Measurements from ENCODE around the gene SV2C.
A peak's percentile ranks its signal among the peaks of the same experiment; 100 is the strongest.
"Not testable (repeated sequence)": the region's sequence is repeated elsewhere in the genome, so short reads cannot be mapped to it uniquely, and the experiment has no call there.

Gene SV2C

DNA sequence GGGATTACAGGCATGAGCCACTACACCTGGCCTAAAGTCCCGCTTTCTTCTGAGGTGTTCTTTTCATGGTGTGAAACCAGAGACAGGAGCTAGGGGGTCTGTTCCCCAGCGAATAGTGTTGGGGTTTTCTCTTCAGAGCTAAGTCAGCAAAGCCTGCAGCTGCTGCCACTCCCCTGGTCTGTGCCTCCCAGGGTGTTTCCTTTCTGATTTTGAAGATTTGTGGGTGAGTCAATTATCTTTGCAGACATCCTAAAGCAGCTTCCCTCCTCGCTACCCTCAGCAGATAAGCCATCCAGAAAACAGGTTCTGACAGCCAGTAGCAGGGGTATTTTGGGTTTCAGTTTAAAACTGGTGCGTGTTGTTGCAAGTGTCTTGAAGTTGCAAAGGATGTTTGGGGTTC is 247.9 kb downstream of the SV2C start:
- Mint-ChIP-seq H3K9me3 (no peaks in the 10 kb centered on the region), H3K27ac (no peak overlapping the region), H3K4me3 (no peak overlapping the region), H3K36me3 (no peaks in the 10 kb centered on the region), H3K4me1 (no peaks in the 10 kb centered on the region), H3K27me3 (peaks cover 21% of the 10 kb centered on the region)
- ATAC-seq: no peak

DNA sequence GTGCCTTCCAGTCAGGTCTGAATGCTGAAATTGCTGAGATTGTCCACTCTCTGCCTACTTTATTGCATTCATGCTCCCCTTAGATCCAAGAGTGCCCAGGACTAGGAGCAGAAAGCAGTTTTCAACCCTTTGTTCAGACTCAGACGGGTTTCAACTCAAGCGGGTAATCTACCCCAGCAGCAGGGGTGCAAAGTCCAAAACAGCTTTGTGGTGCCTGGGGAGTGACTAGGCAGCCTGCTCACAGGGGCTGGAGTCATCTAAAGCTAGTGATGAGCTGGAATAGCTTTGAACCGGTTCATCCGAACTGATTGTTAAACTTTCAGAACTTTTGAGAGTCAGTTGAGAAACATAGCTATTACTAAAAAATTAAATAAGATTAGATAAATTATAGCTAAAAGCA is 248.9 kb downstream of the SV2C start:
- Mint-ChIP-seq H3K4me3 (no peak overlapping the region), H3K27ac (no peak overlapping the region), H3K4me1 (no peaks in the 10 kb centered on the region), H3K9me3 (no peaks in the 10 kb centered on the region), H3K36me3 (no peaks in the 10 kb centered on the region), H3K27me3 (peaks cover 14% of the 10 kb centered on the region)
- no peak for ATAC-seq

DNA sequence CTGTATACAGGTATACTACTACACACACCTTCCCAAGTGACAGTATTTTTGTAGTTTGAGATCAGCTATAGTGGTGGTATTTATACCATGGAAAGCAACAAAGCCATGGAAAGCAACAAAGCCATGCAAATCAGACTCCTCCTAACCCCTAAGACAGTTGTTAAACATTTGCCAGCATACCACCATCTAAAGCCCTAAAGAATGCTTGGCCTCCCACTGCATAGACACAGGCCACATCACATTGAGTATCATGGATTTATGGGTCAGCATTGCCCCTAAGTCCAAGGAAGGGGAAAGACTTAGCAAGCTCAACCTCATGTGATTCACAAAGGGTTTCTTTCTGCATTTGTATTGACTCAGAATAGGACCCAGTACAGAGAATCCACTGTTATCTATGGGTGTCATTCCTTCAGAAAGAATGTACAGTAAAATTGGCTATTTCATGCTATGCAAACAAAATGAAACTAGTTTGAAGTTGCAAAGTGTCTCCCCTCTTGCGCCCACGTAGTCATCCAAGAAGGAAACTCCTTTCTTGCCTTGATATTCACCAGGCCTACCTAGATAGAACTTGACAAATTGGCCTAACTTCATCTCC is 249.5 kb downstream of the SV2C start:
- Mint-ChIP-seq H3K36me3 (no peaks in the 10 kb centered on the region), H3K4me3 (no peak overlapping the region), H3K4me1 (no peaks in the 10 kb centered on the region), H3K27me3 (peaks cover 9% of the 10 kb centered on the region), H3K9me3 (no peaks in the 10 kb centered on the region), H3K27ac (no peak overlapping the region)
- ATAC-seq: no peak

DNA sequence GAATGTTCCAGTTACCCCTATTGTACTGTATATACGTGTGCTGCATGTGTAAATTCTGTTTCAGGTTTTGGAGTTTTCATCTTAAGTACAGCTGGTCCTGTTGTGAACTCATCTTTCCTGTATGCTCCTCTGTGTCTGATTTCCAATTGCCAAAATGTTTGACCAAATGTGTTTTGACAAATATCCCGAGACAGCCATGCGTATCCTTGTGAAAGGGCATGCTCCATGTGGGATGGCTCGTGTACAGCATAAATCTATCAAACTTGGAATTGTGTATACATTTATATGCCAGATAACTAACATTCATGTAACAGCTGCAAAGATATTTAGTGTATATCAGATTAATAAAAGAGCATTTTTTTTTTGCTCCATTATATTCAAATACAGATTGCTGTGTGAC is 250.4 kb downstream of the SV2C start:
- Mint-ChIP-seq H3K36me3 (no peaks in the 10 kb centered on the region), H3K27me3 (peaks cover under 1% of the 10 kb centered on the region), H3K4me1 (no peaks in the 10 kb centered on the region), H3K9me3 (no peaks in the 10 kb centered on the region), H3K27ac (no peak overlapping the region), H3K4me3 (no peak overlapping the region)
- no peak for ATAC-seq

GRCh38 chr5:76334574-76334973 is 251.4 kb downstream of the SV2C start:
- no peaks in the 10 kb centered on the region for H3K36me3 Mint-ChIP-seq
- no peak for ATAC-seq
- no peak overlapping the region for H3K27ac Mint-ChIP-seq
- H3K4me3 Mint-ChIP-seq: no peak overlapping the region
- no peaks in the 10 kb centered on the region for H3K27me3 Mint-ChIP-seq
- no peaks in the 10 kb centered on the region for H3K4me1 Mint-ChIP-seq
- H3K9me3 Mint-ChIP-seq: no peaks in the 10 kb centered on the region

DNA sequence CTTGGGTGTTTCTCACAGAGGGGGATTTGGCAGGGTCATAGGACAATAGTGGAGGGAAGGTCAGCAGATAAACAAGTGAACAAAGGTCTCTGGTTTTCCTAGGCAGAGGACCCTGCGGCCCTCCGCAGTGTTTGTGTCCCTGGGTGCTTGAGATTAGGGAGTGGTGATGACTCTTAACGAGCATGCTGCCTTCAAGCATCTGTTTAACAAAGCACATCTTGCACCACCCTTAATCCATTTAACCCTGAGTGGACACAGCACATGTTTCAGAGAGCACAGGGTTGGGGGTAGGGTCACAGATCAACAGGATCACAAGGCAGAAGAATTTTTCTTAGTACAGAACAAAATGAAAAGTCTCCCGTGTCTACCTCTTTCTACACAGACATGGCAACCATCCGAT is 252.3 kb downstream of the SV2C start:
- not testable (repeated sequence) for H3K27ac Mint-ChIP-seq, ATAC-seq, H3K9me3 Mint-ChIP-seq, H3K4me3 Mint-ChIP-seq, H3K4me1 Mint-ChIP-seq, H3K36me3 Mint-ChIP-seq, H3K27me3 Mint-ChIP-seq

GRCh38 chr5:76336253-76336809 is 253.1 kb downstream of the SV2C start:
- not testable (repeated sequence) for H3K27me3 Mint-ChIP-seq, H3K4me3 Mint-ChIP-seq, H3K36me3 Mint-ChIP-seq, H3K9me3 Mint-ChIP-seq, ATAC-seq, H3K4me1 Mint-ChIP-seq, H3K27ac Mint-ChIP-seq

GRCh38 chr5:76337953-76338451 is 254.8 kb downstream of the SV2C start:
- Mint-ChIP-seq H3K9me3 (no peaks in the 10 kb centered on the region), H3K4me1 (peaks cover 6% of the 10 kb centered on the region), H3K27ac (no peak overlapping the region), H3K36me3 (no peaks in the 10 kb centered on the region), H3K4me3 (no peak overlapping the region), H3K27me3 (no peaks in the 10 kb centered on the region)
- ATAC-seq: no peak

GRCh38 chr5:76339919-76340318 is 256.7 kb downstream of the SV2C start:
- ATAC-seq: no peak
- Mint-ChIP-seq H3K9me3 (no peaks in the 10 kb centered on the region), H3K27ac (no peak overlapping the region), H3K4me3 (no peak overlapping the region), H3K4me1 (peaks cover 6% of the 10 kb centered on the region), H3K36me3 (no peaks in the 10 kb centered on the region), H3K27me3 (no peaks in the 10 kb centered on the region)

DNA sequence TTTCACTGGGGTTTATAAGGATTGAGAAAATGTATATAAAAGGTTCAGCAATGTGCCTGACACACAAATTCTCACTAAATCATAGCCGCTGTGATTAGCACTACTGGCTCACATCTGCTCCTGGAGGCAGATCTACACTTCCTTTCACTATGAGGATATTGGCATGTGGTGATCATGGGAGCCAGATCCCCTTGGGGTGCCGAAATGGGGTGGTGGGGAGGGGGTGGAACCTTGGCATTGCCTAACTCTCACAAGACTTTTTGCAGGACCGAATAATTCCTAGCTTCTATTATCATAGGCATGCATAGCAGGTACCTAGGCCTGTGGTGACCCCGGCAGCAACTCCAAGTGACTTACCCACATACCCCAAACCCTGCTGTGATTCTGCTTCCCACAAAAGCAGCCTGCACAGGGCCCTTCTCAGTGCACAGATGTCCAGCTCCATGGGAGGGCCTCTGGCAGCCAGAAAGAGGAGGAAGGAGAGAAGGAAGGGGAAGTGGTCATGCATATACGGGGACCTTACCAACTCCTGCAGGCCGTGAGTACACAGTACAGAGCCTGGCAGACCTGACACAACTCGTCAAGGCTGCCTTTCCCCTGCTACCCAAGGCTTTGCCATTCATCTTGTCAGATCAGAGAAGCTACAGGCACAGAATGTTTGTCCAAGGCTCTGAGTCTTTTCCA is 258.6 kb downstream of the SV2C start:
- peaks cover 6% of the 10 kb centered on the region for H3K4me1 Mint-ChIP-seq
- peak; percentile 32 for ATAC-seq
- H3K27ac Mint-ChIP-seq: no peak overlapping the region
- no peaks in the 10 kb centered on the region for H3K36me3 Mint-ChIP-seq
- peaks cover 4% of the 10 kb centered on the region for H3K27me3 Mint-ChIP-seq
- no peak overlapping the region for H3K4me3 Mint-ChIP-seq
- no peaks in the 10 kb centered on the region for H3K9me3 Mint-ChIP-seq

GRCh38 chr5:76342474-76342873 is 259.3 kb downstream of the SV2C start:
- Mint-ChIP-seq H3K4me3 (no peak overlapping the region), H3K36me3 (no peaks in the 10 kb centered on the region), H3K4me1 (peaks cover 6% of the 10 kb centered on the region), H3K9me3 (no peaks in the 10 kb centered on the region), H3K27me3 (peaks cover 11% of the 10 kb centered on the region), H3K27ac (no peak overlapping the region)
- ATAC-seq: no peak

DNA sequence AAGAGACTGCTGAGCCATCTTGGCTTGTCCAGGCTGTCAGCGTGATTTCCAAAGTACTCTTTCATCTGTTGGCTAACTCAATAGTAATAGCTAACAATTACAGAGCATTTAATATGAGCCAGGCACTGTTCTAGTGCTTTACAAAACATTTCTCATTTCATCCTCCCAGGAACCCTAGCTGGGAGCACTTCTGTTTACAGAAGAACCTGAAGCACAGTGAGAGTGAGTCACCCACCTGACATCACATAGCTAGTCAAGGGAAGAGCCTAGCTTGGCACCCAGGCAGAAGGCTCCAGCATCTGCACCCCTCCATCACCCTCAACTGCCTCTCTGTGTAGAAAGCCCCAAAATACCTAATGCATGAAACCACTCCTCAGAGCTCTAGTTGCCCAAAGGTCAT is 262.4 kb downstream of the SV2C start:
- Mint-ChIP-seq H3K27ac (no peak overlapping the region), H3K9me3 (no peaks in the 10 kb centered on the region), H3K4me1 (peaks cover 6% of the 10 kb centered on the region), H3K36me3 (no peaks in the 10 kb centered on the region), H3K4me3 (no peak overlapping the region), H3K27me3 (peaks cover 14% of the 10 kb centered on the region)
- no peak for ATAC-seq

GRCh38 chr5:76351176-76351575 is 268.0 kb downstream of the SV2C start:
- no peaks in the 10 kb centered on the region for H3K9me3 Mint-ChIP-seq
- no peak overlapping the region for H3K4me3 Mint-ChIP-seq
- H3K4me1 Mint-ChIP-seq: peaks cover 19% of the 10 kb centered on the region
- ATAC-seq: peak; percentile 44
- no peak overlapping the region for H3K27ac Mint-ChIP-seq
- H3K36me3 Mint-ChIP-seq: no peaks in the 10 kb centered on the region
- peaks cover 23% of the 10 kb centered on the region for H3K27me3 Mint-ChIP-seq

DNA sequence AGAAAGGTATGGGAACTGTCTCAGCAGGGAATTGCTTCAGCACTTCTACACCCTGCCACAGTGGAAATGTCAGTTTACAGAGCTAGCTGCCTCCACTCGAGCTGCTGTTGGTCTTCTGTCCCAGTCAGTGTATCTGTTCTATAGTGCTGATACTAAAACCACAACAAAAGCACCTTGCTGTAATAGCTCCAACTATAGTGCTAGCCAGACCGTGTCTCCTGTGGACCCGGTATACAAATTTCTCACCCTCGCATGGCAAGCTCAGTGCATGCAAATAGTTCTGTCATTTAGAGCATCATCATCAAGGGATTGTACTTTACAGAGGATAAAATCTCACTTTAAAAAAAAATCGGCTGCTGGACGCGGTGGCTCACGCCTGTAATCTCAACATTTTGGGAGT is 268.4 kb downstream of the SV2C start:
- Mint-ChIP-seq H3K36me3 (no peaks in the 10 kb centered on the region), H3K27me3 (peaks cover 21% of the 10 kb centered on the region), H3K9me3 (no peaks in the 10 kb centered on the region), H3K4me3 (no peak overlapping the region), H3K4me1 (peaks cover 19% of the 10 kb centered on the region), H3K27ac (peak overlapping the region; percentile 63)
- peak; percentile 96 for ATAC-seq

DNA sequence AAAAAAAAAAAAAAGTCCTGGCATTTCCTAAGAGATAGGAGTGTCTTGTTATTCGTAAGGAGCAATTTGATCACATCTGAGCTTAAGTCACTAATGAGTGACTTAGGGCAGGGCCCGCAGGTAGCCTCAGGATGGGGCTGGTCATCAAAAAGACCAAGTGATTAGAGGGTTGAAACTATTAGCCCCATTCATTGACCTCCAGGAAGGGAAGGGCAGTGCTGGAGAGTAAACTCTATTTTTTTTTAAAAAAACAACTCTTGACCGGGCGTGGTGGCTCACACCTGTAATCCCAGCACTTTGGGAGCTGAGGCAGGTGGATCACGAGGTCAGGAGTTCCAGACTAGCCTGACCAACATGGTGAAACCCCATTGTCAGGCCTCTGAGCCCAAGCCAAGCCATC is 273.7 kb downstream of the SV2C start:
- Mint-ChIP-seq H3K4me1 (peaks cover 6% of the 10 kb centered on the region), H3K36me3 (no peaks in the 10 kb centered on the region), H3K4me3 (no peak overlapping the region), H3K9me3 (peaks cover 5% of the 10 kb centered on the region), H3K27ac (no peak overlapping the region), H3K27me3 (peaks cover 35% of the 10 kb centered on the region)
- no peak for ATAC-seq

All from stimulated activated memory B cell treated with anti-CD40 and anti-IgM and Interleukin-4, amounts not matched to agents 10 μg/mL and 1 μg/mL and 100 μg/mL, for 72 hours (primary cell).